GM19023 (cell line): ENCODE data around the gene ZNF326.
A peak's percentile ranks its signal among the peaks of the same experiment; 100 is the strongest.
"Not testable (repeated sequence)": the region's sequence is repeated elsewhere in the genome, so short reads cannot be mapped to it uniquely, and the experiment has no call there.

ENCODE experiments used
- ATAC-seq: cut with Tn5 transposase; IDR thresholded peaks from one replicate; pipeline ENCODE4 v1.9.1; 2021; ENCODE audit warnings: mild to moderate bottlenecking, moderate library complexity; ENCODE audit not compliant: unreplicated experiment

Gene ZNF326

GRCh38 chr1:89966656-89967055, 28.3 kb upstream of the ZNF326 start:
- no peak for ATAC-seq

DNA sequence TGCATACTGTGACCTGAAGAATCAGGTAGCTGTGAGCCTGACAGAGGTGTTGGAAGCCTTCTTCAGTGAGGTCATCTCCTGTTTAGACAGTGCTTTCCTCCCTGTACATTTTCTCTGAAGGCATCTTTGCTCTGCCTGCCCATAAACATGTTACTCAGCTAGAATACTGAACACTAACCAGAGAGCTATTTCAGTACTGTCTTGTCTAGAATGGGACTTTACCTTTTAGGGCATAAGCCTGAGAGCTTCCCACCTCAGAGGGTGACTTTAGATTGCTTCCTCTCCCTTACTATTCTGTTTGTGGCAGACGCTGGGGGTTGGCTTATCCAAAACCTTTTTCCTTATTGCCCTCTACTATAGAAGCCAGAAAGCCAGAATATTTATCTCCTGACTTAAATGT, 23.3 kb upstream of the ZNF326 start:
- peak; percentile 61 for ATAC-seq

DNA sequence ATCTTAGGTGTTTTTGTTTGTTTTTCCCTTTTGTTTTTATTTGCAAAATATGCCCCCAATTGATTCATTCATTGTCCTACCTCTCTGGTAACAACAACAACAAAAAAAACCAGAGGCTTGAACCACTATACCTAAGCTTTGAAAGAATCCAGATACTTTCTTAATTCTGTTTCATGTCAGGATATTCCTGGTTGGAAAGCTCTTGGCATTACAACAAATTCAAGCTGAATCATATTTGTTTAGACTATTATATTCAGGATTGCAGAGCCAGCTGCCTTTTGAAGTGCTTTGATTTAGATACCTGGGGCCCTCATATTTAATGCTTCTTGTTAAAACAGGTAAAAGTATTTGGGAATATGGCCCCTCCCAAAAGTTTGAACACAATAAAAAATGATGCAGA, 22.9 kb upstream of the ZNF326 start:
- ATAC-seq: no peak

DNA sequence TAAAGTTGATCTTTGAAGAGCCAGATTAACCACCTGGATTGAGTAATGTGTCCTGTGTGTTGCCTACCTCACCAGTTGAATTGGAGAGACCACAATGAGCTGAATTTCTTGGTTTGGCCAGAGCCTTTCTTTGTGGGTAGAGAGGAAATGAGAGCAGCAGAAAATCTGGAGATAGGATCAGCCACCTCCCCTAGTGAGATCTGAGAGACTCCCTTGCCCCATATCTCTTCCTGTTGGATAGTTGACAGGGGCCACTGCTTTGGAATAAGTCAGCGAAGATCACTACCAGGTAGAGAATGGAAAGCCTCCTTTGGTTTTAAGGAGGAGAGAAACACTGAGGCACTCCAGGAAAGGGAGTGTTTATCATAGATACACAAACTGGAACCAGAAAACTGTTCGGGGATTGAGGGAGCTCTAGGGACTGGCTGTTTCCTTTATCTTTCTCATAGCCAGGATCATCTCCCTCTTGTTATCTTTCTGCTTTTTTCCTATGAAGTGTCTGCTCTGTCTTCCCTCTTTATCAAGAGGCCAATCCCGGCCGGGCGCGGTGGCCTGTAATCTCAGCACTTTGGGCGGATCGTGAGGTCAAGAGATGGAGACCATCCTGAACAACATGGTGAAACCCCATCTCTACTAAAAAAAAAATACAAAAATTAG, 21.3 kb upstream of the ZNF326 start:
- no peak for ATAC-seq

DNA sequence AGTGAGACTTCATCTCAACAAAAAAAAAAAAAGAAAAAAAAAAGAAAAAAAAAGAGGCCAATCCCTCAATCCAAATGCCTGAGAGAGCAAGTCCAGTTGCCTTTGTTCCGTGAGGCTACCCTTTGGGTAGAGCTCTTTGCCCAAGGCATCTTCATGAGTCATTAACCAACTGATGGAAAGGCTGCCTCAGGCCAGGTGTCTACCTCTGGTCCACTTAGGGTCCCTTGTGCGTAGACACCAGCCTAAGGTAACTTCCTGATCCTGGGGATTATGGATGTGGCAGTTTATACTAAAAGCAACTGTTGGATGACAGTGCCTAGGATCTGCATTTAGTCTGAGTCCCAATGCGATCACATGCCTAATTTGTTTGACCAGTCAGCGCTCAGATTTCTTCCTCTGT, 20.7 kb upstream of the ZNF326 start:
- no peak for ATAC-seq

DNA sequence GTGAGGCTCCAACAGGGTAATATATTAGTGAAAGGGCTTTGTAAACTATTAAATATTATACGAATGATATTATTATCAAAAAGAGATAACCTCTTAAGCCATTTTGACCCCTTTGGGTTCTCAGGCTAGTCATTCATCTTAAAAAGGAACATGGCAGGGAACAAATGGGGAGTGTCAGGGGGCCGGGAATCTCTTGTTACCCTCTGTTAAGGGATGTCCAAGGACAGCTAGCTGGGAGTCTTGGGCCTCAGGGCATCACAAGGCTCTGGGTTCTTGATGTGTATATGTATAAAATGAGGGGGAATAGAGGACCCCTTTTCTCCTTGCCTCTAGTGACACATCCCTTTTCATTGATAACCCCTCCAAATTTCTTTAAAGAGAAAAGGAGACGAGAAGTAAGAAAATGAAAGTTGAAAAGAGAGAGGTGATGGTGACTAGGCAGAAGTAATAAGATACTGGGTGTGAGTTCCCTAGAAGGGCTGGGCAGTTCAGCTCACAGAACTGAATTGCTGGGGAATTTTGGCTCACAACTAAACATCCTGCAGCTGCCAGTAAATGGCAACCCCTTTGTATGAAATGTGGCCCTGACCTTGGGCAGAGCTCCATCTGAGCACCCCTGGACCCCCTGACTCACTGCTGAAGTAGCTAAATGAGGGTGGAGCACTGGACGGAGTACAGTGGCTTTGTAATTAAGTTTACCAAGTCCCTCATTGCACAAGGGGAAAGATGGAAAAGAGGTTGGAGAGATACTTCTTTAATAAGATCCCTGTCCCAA, 20.0 kb upstream of the ZNF326 start:
- ATAC-seq: no peak

- no peak for ATAC-seq
Observed at GRCh38 chr1:89975540-89976125, 19.3 kb upstream of the ZNF326 start.

- no peak for ATAC-seq
Observed at GRCh38 chr1:89978755-89979154, 16.2 kb upstream of the ZNF326 start.

GRCh38 chr1:89980605-89981004, 14.3 kb upstream of the ZNF326 start:
- no peak for ATAC-seq

DNA sequence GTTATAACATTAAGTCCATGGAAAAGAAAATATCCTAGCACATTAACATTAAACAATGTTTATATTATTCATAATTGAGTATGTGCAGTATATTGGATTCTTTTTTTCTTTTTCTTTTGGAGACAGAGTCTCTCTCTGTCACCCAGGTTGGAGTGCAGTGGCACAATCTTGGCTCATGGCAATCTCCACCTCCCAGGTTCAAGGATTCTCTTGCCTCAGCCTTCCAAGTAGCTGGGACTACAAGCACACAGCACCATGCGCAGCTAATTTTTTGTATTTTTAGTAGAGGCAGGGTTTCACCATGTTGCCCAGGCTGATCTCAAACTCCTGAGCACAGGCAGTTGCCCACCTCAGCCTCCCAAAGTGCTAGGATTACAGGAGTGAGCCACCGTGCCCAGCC, 12.1 kb upstream of the ZNF326 start:
- ATAC-seq: not testable (repeated sequence)

DNA sequence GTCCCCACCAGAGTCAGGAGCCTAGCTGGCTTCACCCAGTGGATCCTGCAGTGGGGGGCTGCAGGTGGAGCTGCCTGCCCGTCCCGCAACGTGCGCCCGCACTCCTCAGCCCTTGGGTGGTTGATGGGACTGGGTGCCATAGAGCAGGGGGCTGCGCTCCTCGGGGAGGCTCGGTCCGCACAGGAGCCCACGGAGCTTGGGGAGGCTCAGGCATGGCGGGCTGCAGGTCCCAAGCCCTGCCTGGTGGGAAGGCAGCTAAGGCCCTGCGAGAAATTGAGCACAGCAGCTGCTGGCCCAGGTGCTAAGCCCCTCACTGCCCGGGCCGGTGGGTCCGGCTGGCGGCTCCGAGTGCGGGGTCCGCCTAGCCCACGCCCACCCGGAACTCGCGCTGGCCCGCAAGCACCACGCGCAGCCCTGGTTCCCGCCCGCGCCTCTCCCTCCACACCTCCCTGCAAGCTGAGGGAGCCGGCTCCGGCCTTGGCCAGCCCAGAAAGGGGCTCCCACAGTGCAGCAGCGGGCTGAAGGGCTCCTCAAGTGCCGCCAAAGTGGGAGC, 10.3 kb upstream of the ZNF326 start:
- ATAC-seq: not testable (repeated sequence)

DNA sequence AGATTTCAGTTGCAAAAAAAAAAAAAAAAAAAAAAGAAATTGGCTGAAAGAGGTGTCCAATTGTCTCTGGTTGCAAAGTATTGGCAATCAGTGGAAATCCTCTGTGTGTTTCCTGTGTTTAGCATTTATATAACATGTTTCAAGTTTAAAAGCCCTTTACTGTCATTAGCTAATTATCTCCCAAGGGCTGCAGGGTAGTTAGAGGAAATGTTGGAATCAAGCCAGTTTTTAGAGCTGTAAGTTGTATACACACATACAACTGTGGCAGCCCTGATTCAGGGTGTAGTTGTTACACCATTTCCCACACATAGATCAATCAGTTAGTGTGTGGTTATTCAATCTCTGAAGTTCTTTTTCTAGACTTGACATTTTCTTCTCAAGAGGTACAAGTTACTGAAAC, 8.9 kb upstream of the ZNF326 start:
- no peak for ATAC-seq

DNA sequence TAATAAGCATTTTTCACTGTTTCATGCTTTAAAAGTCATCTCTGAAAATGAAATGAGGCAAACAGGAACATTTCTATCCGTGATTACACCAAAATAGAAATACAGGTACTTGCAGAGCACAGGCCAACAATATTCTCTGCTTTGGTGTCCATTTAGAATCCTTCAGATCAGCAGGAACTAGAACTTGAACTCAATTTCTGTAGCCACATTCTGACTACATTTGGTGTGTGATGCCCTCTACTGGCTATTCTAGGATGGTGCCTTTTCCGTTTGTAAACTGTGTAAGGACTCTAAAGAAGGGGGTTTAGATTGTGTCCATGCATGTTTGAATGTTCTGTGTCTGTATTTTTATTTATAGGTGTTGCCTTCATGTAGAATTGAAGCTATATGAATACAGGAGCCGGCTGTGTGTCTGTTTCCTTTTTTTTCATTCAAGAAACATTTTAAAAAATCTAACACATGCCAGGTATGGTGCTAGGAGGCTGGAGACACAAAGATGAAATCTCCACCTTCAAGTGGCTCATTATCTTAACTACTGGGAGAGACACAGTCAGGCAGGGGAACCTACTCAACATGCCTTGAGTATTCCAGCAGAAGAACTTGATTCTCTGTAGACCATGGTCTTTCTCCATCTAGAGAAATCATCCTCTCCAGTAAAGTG, 7.6 kb upstream of the ZNF326 start:
- no peak for ATAC-seq

DNA sequence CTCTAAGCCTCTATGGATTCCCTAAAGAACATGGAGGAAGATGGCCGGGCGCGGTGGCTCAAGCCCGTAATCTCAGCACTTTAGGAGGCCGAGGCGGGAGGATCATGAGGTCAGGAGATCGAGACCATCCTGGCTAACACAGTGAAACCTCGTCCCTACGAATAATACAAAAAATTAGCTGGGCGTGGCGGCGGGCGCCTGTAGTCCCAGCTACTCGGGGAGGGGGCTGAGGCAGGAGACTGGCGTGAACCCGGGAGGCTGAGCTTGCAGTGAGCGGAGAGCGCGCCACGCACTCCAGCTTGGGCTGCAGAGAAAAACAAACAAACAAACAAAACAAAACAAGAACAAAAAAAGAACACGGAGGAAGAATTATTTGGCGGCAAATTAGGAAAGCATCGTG, 5.8 kb upstream of the ZNF326 start:
- no peak for ATAC-seq

DNA sequence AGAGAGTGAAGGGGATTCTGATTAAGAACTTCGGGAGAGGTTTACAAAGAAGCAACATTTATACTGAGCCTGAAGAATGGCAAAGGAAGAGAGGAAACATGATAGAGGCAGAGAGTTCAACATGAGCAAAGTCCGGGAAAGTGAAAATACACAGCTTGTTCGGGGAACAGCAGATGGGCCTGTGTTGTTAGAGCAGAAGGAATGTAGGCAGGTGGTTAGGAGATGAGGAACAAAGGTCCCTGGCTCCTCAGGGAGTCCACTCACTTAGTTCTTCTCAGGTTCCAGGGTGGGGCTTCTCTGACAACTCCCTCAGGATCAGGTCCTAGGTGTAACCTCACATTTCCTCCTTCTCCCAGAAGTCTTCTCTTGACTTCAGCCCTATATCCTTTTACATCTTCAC, 5.1 kb upstream of the ZNF326 start:
- ATAC-seq: no peak

- ATAC-seq: no peak
Observed at GRCh38 chr1:89990976-89991831, 3.7 kb upstream of the ZNF326 start.

DNA sequence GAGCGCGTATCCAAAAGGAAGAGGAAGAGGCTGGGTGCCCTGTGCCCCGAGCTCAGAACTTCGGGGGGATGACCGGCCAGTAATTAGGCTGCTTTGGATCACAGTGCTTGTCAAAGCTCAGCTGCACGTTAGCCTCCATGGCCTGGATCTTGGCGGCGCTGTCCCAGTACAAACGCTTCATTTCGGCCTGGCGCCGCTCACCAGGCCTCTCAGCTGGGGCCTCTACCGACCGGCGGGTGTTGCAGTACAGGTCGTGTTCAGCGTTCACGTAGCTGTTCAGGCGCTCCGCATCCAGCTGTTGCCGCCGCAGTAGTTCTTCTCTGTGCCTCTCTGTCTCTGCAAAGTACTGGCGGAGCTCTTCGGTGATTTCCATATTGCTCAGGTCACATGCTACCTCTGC, 1.4 kb upstream of the ZNF326 start:
- ATAC-seq: no peak

- no peak for ATAC-seq
Observed at GRCh38 chr1:89994231-89994804, 592 bp upstream of the ZNF326 start.

DNA sequence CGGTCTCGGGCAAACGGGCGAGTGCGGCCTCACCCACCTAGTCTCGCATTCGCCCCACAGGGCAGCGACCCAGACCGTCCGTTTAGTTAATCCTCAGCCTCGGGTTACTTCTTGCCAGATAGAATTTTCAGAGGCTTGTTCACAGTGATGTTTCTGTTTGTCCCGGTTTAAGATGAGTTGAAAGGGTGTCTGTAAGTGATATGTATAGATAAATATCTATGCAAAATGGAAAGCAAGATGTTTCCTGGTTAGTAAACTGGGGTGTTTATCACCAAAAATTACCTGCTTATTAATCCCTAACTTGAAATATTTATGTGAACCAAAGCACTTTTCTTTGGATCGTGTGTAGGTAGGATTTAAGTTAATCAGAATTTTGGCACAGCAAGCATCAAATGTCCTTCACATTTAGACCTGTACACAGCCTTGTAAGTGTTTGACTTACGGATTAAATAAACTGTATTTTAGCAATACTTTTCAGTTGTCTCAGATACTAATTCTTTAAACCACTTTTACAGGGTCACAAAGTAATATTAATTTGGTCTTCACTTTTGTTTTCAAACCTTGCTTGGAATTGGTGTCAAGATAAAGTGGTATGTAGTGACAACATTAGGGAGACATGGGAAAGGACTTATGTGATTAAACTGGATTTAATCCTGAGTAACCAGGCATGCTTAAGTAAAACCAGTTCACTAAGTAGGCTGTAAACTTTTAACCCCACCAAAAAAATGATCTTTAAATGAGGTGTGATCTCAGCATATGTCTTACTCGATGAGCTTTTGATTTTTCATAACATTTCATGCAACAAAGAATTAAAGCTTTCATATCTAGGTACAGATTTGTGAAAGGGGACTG, 914 bp downstream of the ZNF326 start:
- ATAC-seq: no peak
